HCT116 (cell line): ENCODE data around the gene NUTM2B.
"Not testable (repeated sequence)": the region's sequence is repeated elsewhere in the genome, so short reads cannot be mapped to it uniquely, and the experiment has no call there.

Experiments used
- CEBPB ChIP-seq: IDR thresholded peaks from 2 replicates; pipeline ENCODE4 v1.6.1; 2012; ENCODE audit warnings: low read depth
- EGR1 ChIP-seq: IDR thresholded peaks from 2 replicates; pipeline ENCODE4 v1.6.1; 2012; ENCODE audit warnings: low read depth
- EZH2 ChIP-seq: fragments of 200-600 bp; sonication (generic); IDR thresholded peaks from 2 replicates; pipeline ENCODE4 v1.6.1; 2017; ENCODE audit warnings: antibody characterized with exemption, mixed run types
- EZH2phosphoT487 ChIP-seq: fragments of 200-600 bp; IDR thresholded peaks from 2 replicates; pipeline ENCODE4 v1.6.1; 2018; ENCODE audit warnings: antibody characterized with exemption, borderline replicate concordance
- FOSL1 ChIP-seq: IDR thresholded peaks from 2 replicates; pipeline ENCODE4 v1.6.1; 2012; ENCODE audit warnings: low read depth
- JUND ChIP-seq: IDR thresholded peaks from 2 replicates; pipeline ENCODE4 v1.6.1; 2012
- POLR2A ChIP-seq: IDR thresholded peaks from 2 replicates; pipeline ENCODE4 v1.7.0; 2011; ENCODE audit warnings: borderline replicate concordance; ENCODE audit not compliant: insufficient read depth, insufficient read length; ENCODE audit errors: extremely low read depth
- POLR2AphosphoS5 ChIP-seq: IDR thresholded peaks from 2 replicates; pipeline ENCODE4 v1.6.1; 2011; ENCODE audit warnings: mild to moderate bottlenecking, low read depth, low read length, moderate library complexity
- SP1 ChIP-seq: IDR thresholded peaks from 2 replicates; pipeline ENCODE4 v1.6.1; 2012; ENCODE audit warnings: low read depth
- SRF ChIP-seq: IDR thresholded peaks from 2 replicates; pipeline ENCODE4 v1.6.1; 2012; ENCODE audit warnings: low read depth
- YY1 ChIP-seq: IDR thresholded peaks from 2 replicates; pipeline ENCODE4 v1.6.1; 2011; ENCODE audit warnings: low read length, low read depth, moderate library complexity, mild to moderate bottlenecking; ENCODE audit not compliant: insufficient replicate concordance; ENCODE audit errors: extremely low read depth
- TF ChIP-seq, protein P1 (sequence below), 3 experiments: fragments of 200-600 bp in 1 of 3; sonication (generic) in 1 of 3; IDR thresholded peaks in 2 of 3; conservative IDR thresholded peaks in 1 of 3; 2 replicates each; pipeline ENCODE4 v1.5.1; 2012 to 2017; ENCODE audit warnings: low read depth in 2 of 3, low read length in 2 of 3, antibody characterized with exemption in 1 of 3, borderline replicate concordance in 1 of 3, control low read depth in 1 of 3, mild to moderate bottlenecking in 1 of 3, mixed read lengths in 1 of 3, mixed run types in 1 of 3, moderate library complexity in 1 of 3; ENCODE audit not compliant: insufficient read depth in 1 of 3
- TF ChIP-seq, protein P2 (sequence below): IDR thresholded peaks from 2 replicates; pipeline ENCODE4 v1.6.1; 2011; ENCODE audit warnings: mild to moderate bottlenecking, low read length, moderate library complexity; ENCODE audit not compliant: insufficient replicate concordance; ENCODE audit errors: extremely low read depth
- TF ChIP-seq, protein P3 (sequence below): IDR thresholded peaks from 2 replicates; pipeline ENCODE4 v1.6.1; 2012; ENCODE audit warnings: low read depth

DNA sequence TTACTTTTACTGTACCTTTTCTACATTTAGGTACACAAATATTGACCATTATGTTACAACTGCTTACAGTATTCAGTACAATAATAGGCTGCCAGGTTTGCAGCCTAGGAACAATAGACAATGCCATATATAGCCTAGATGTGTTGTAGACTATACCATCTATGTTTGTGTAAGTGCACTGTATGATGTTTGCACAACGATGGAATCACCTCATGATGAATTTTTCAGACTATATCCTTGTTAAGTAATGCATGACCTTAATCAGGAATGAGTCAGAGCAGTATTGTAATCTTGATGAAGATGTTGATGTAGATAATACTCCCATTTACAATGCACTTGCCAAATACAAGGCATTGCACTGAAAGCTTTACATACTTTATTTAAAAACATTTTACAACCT lies 23.6 kb downstream of the NUTM2B start:
- not testable (repeated sequence) for TF ChIP-seq POLR2A, YY1, EZH2, FOSL1, SRF, EGR1, SP1, CEBPB, EZH2phosphoT487, POLR2AphosphoS5, JUND
- TF ChIP-seq, protein P1, sequence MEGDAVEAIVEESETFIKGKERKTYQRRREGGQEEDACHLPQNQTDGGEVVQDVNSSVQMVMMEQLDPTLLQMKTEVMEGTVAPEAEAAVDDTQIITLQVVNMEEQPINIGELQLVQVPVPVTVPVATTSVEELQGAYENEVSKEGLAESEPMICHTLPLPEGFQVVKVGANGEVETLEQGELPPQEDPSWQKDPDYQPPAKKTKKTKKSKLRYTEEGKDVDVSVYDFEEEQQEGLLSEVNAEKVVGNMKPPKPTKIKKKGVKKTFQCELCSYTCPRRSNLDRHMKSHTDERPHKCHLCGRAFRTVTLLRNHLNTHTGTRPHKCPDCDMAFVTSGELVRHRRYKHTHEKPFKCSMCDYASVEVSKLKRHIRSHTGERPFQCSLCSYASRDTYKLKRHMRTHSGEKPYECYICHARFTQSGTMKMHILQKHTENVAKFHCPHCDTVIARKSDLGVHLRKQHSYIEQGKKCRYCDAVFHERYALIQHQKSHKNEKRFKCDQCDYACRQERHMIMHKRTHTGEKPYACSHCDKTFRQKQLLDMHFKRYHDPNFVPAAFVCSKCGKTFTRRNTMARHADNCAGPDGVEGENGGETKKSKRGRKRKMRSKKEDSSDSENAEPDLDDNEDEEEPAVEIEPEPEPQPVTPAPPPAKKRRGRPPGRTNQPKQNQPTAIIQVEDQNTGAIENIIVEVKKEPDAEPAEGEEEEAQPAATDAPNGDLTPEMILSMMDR (IDR thresholded peaks at IDR 0.05 in 2 of 3, conservative IDR thresholded peaks at IDR 0.05 in 1 of 3; ENCODE audit: borderline replicate concordance in 1 of 3, insufficient read depth in 1 of 3, low read depth in 2 of 3, low read length in 2 of 3) = not testable (repeated sequence)
- TF ChIP-seq, protein P2, sequence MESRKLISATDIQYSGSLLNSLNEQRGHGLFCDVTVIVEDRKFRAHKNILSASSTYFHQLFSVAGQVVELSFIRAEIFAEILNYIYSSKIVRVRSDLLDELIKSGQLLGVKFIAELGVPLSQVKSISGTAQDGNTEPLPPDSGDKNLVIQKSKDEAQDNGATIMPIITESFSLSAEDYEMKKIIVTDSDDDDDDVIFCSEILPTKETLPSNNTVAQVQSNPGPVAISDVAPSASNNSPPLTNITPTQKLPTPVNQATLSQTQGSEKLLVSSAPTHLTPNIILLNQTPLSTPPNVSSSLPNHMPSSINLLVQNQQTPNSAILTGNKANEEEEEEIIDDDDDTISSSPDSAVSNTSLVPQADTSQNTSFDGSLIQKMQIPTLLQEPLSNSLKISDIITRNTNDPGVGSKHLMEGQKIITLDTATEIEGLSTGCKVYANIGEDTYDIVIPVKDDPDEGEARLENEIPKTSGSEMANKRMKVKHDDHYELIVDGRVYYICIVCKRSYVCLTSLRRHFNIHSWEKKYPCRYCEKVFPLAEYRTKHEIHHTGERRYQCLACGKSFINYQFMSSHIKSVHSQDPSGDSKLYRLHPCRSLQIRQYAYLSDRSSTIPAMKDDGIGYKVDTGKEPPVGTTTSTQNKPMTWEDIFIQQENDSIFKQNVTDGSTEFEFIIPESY = not testable (repeated sequence)
- TF ChIP-seq, protein P3, sequence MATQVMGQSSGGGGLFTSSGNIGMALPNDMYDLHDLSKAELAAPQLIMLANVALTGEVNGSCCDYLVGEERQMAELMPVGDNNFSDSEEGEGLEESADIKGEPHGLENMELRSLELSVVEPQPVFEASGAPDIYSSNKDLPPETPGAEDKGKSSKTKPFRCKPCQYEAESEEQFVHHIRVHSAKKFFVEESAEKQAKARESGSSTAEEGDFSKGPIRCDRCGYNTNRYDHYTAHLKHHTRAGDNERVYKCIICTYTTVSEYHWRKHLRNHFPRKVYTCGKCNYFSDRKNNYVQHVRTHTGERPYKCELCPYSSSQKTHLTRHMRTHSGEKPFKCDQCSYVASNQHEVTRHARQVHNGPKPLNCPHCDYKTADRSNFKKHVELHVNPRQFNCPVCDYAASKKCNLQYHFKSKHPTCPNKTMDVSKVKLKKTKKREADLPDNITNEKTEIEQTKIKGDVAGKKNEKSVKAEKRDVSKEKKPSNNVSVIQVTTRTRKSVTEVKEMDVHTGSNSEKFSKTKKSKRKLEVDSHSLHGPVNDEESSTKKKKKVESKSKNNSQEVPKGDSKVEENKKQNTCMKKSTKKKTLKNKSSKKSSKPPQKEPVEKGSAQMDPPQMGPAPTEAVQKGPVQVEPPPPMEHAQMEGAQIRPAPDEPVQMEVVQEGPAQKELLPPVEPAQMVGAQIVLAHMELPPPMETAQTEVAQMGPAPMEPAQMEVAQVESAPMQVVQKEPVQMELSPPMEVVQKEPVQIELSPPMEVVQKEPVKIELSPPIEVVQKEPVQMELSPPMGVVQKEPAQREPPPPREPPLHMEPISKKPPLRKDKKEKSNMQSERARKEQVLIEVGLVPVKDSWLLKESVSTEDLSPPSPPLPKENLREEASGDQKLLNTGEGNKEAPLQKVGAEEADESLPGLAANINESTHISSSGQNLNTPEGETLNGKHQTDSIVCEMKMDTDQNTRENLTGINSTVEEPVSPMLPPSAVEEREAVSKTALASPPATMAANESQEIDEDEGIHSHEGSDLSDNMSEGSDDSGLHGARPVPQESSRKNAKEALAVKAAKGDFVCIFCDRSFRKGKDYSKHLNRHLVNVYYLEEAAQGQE = not testable (repeated sequence)
